ENCODE measurements around the gene TMEM163. TPM values are rescaled to one million over a fixed set of nuclear protein-coding genes. Genes with fewer than 3 reads are reported as not detected.
"Not testable (repeated sequence)": the region's sequence is repeated elsewhere in the genome, so short reads cannot be mapped to it uniquely, and the experiment has no call there.

Gene TMEM163
- total RNA-seq, 1 experiment from 2014 or later, result 2.5 TPM

GRCh38 chr2:134763164-134763710, 44.4 kb upstream of the TMEM163 start:
- BruUV-seq (replicated peaks), result no TSS peak
- no peak for DNase-seq

GRCh38 chr2:134762508-134762907, 43.7 kb upstream of the TMEM163 start:
- Mint-ChIP-seq H3K9me3 (ENCODE audit: low read depth, unreplicated experiment) (no peaks in the 10 kb centered on the region), H3K4me1 (ENCODE audit: low read depth, unreplicated experiment) (no peaks in the 10 kb centered on the region), H3K27ac (ENCODE audit: unreplicated experiment) (no peak overlapping the region), H3K36me3 (ENCODE audit: insufficient read depth, unreplicated experiment) (no peaks in the 10 kb centered on the region), H3K4me3 (ENCODE audit: low read depth, unreplicated experiment) (no peak overlapping the region), H3K27me3 (ENCODE audit: unreplicated experiment) (no peaks in the 10 kb centered on the region)
- no TSS peak for BruUV-seq (replicated peaks)
- no peak for TF ChIP-seq CTCF (IDR thresholded peaks at IDR 0.05; ENCODE audit: unreplicated experiment)
- DNase-seq, result no peak
- CTCF ChIA-PET, result no interaction called here
- intact Hi-C loops (cut with micrococcal nuclease; ENCODE audit: unreplicated experiment), result no loop called here

More at GRCh38 chr2:134763164-134763710, 44.4 kb upstream of the TMEM163 start:
- Mint-ChIP-seq H3K27me3 (ENCODE audit: unreplicated experiment) (no peaks in the 10 kb centered on the region), H3K9me3 (ENCODE audit: low read depth, unreplicated experiment) (no peaks in the 10 kb centered on the region), H3K36me3 (ENCODE audit: insufficient read depth, unreplicated experiment) (no peaks in the 10 kb centered on the region), H3K27ac (ENCODE audit: unreplicated experiment) (no peak overlapping the region), H3K4me3 (ENCODE audit: low read depth, unreplicated experiment) (no peak overlapping the region), H3K4me1 (ENCODE audit: low read depth, unreplicated experiment) (no peaks in the 10 kb centered on the region)
- intact Hi-C loops (cut with micrococcal nuclease; ENCODE audit: unreplicated experiment), result no loop called here
- CTCF ChIA-PET, result no interaction called here
- TF ChIP-seq CTCF (IDR thresholded peaks at IDR 0.05; ENCODE audit: unreplicated experiment), result no peak

GRCh38 chr2:134760385-134760784, 41.6 kb upstream of the TMEM163 start:
- Mint-ChIP-seq H3K9me3 (ENCODE audit: low read depth, unreplicated experiment) (peaks cover 2% of the 10 kb centered on the region), H3K27ac (ENCODE audit: unreplicated experiment) (no peak overlapping the region), H3K36me3 (ENCODE audit: insufficient read depth, unreplicated experiment) (no peaks in the 10 kb centered on the region), H3K4me3 (ENCODE audit: low read depth, unreplicated experiment) (no peak overlapping the region), H3K4me1 (ENCODE audit: low read depth, unreplicated experiment) (no peaks in the 10 kb centered on the region), H3K27me3 (ENCODE audit: unreplicated experiment) (no peaks in the 10 kb centered on the region)
- DNase-seq, result no peak
- no peak for TF ChIP-seq CTCF (IDR thresholded peaks at IDR 0.05; ENCODE audit: unreplicated experiment)
- intact Hi-C loops (cut with micrococcal nuclease; ENCODE audit: unreplicated experiment), result no loop called here
- CTCF ChIA-PET, result no interaction called here
- BruUV-seq (replicated peaks), result no TSS peak

GRCh38 chr2:134758633-134759032, 39.8 kb upstream of the TMEM163 start:
- H3K4me1 Mint-ChIP-seq (ENCODE audit: low read depth, unreplicated experiment), result no peaks in the 10 kb centered on the region
- BruUV-seq (replicated peaks), result no TSS peak
- no peak for TF ChIP-seq CTCF (IDR thresholded peaks at IDR 0.05; ENCODE audit: unreplicated experiment)
- no peak for DNase-seq
- peaks cover 2% of the 10 kb centered on the region for H3K9me3 Mint-ChIP-seq (ENCODE audit: low read depth, unreplicated experiment)
- CTCF ChIA-PET, result no interaction called here
- no peak overlapping the region for H3K4me3 Mint-ChIP-seq (ENCODE audit: low read depth, unreplicated experiment)
- intact Hi-C loops (cut with micrococcal nuclease; ENCODE audit: unreplicated experiment), result no loop called here
- no peaks in the 10 kb centered on the region for H3K27me3 Mint-ChIP-seq (ENCODE audit: unreplicated experiment)
- H3K36me3 Mint-ChIP-seq (ENCODE audit: insufficient read depth, unreplicated experiment), result no peaks in the 10 kb centered on the region
- no peak overlapping the region for H3K27ac Mint-ChIP-seq (ENCODE audit: unreplicated experiment)

- H3K27me3 Mint-ChIP-seq (ENCODE audit: unreplicated experiment), result not testable (repeated sequence)
These were observed 33.2 kb upstream of the TMEM163 start for GRCh38 chr2:134751981-134752380.

More at GRCh38 chr2:134751981-134752380, 33.2 kb upstream of the TMEM163 start:
- H3K36me3 Mint-ChIP-seq (ENCODE audit: insufficient read depth, unreplicated experiment); H3K9me3 Mint-ChIP-seq (ENCODE audit: low read depth, unreplicated experiment); H3K4me1 Mint-ChIP-seq (ENCODE audit: low read depth, unreplicated experiment); CTCF ChIA-PET; H3K27ac Mint-ChIP-seq (ENCODE audit: unreplicated experiment); DNase-seq; intact Hi-C loops (cut with micrococcal nuclease; ENCODE audit: unreplicated experiment); BruUV-seq (replicated peaks); H3K4me3 Mint-ChIP-seq (ENCODE audit: low read depth, unreplicated experiment): not testable (repeated sequence)

All from Calu3 (cell line).